Small intestine (tissue), 16 donors: ENCODE results near the gene PLXDC2. TPM values are rescaled to one million over a fixed set of nuclear protein-coding genes. Genes with fewer than 3 reads are reported as not detected.
"Not testable (repeated sequence)": the region's sequence is repeated elsewhere in the genome, so short reads cannot be mapped to it uniquely, and the experiment has no call there.

Experiments
- DNase-seq, 2 donors: peaks; one replicate each; pipeline versions ENCODE4 v3.0.0 to v3.0.0-alpha.2; 2013
- FAIRE-seq: peaks from 2 replicates; lab custom pipeline; 2012; peaks lifted over from hg19 to GRCh38; lab: Jason Lieb, UNC
- H3K27ac ChIP-seq, 3 donors: one replicate each; pipeline ENCODE4 v1.5.1; 2013; ENCODE audit warnings: low read length in 2 of 3, mild to moderate bottlenecking in 2 of 3, control low read depth in 1 of 3, inconsistent platforms in 1 of 3, low read depth in 1 of 3, moderate library complexity in 1 of 3
- H3K27me3 ChIP-seq, 3 donors: one replicate each; pipeline ENCODE4 v1.6.1; 2013; ENCODE audit warnings: low read length in 3 of 3, inconsistent platforms in 1 of 3; ENCODE audit not compliant: control insufficient read depth in 3 of 3, insufficient read depth in 3 of 3
- H3K36me3 ChIP-seq, 3 donors: one replicate each; pipeline ENCODE4 v1.6.1; 2013; ENCODE audit warnings: low read length in 3 of 3, inconsistent platforms in 1 of 3, low read depth in 1 of 3, mild to moderate bottlenecking in 1 of 3, moderate library complexity in 1 of 3; ENCODE audit not compliant: control insufficient read depth in 3 of 3, insufficient read depth in 2 of 3
- H3K4me1 ChIP-seq, 3 donors: one replicate each; pipeline ENCODE4 v1.6.1; 2013; ENCODE audit warnings: low read length in 2 of 3, inconsistent platforms in 1 of 3, low read depth in 1 of 3, mild to moderate bottlenecking in 1 of 3, moderate library complexity in 1 of 3; ENCODE audit not compliant: control insufficient read depth in 3 of 3, insufficient read depth in 2 of 3
- H3K4me3 ChIP-seq, 3 donors: one replicate each; pipeline ENCODE4 v1.5.1; 2013; ENCODE audit warnings: low read length in 3 of 3, control low read depth in 1 of 3, inconsistent platforms in 1 of 3, low read depth in 1 of 3, mild to moderate bottlenecking in 1 of 3, moderate library complexity in 1 of 3
- H3K9me3 ChIP-seq, 2 donors: one replicate each; pipeline ENCODE4 v1.6.1; 2013; ENCODE audit warnings: low read depth in 1 of 2, low read length in 1 of 2; ENCODE audit not compliant: control insufficient read depth in 2 of 2, insufficient read depth in 1 of 2
- WGBS, 3 donors: extraction: QIAGEN DNeasy Blood & Tissue Kit; methylation state at CpG; one replicate each; pipeline ENCODE4 v1.1.7; 2013; 5-methylcytosine and 5-hydroxymethylcytosine counted together
- long read RNA-seq, 10 donors: transcript quantifications; one replicate each; lab custom pipeline, GENCODE V29; 2026
- polyA plus RNA-seq, 4 donors: library from polyadenylated mRNA; stranded (reverse) in 3 of 4; unstranded in 1 of 4; fragments of 200-250 nt in 3 of 4; fragments of 120-200 nt in 1 of 4; gene quantifications; one replicate each; pipeline versions ENCODE4 v1.2.1 to v1.2.3, GENCODE V29; 2013
- donor health status: healthy with polysubstance abuse.
- donor health status: control.
- donor health status: control.
- donor health status: Bipolar disorder and iron deficiency.
- donor health status: healthy.

PLXDC2 gene
- 10 to 100 TPM in 1 of 4 donors, 1 to 10 TPM in 1, under 1 TPM in 2; 0.81 to 18.3 (median 3.4) TPM for polyA plus RNA-seq
- long read RNA-seq, donor 1, full-length matches to known transcripts: 3 of 3 reads
- long read RNA-seq, donor 1, partial matches to known transcripts: 0 of 3 reads
- long read RNA-seq, donor 1, other reads (novel, unspliced or antisense): 0 of 3 reads
- long read RNA-seq, donor 2: 0 reads
- long read RNA-seq, donor 3: 0 reads
- long read RNA-seq, donor 4: 0 reads
- long read RNA-seq, donor 5: 0 reads
- long read RNA-seq, donor 6, full-length matches to known transcripts: 1 of 1 reads
- long read RNA-seq, donor 6, partial matches to known transcripts: 0 of 1 reads
- long read RNA-seq, donor 6, other reads (novel, unspliced or antisense): 0 of 1 reads
- long read RNA-seq, donor 7: 0 reads
- long read RNA-seq, donor 8: 0 reads
- long read RNA-seq, donor 9: 0 reads
- long read RNA-seq, donor 10, full-length matches to known transcripts: 3 of 3 reads
- long read RNA-seq, donor 10, partial matches to known transcripts: 0 of 3 reads
- long read RNA-seq, donor 10, other reads (novel, unspliced or antisense): 0 of 3 reads

DNA sequence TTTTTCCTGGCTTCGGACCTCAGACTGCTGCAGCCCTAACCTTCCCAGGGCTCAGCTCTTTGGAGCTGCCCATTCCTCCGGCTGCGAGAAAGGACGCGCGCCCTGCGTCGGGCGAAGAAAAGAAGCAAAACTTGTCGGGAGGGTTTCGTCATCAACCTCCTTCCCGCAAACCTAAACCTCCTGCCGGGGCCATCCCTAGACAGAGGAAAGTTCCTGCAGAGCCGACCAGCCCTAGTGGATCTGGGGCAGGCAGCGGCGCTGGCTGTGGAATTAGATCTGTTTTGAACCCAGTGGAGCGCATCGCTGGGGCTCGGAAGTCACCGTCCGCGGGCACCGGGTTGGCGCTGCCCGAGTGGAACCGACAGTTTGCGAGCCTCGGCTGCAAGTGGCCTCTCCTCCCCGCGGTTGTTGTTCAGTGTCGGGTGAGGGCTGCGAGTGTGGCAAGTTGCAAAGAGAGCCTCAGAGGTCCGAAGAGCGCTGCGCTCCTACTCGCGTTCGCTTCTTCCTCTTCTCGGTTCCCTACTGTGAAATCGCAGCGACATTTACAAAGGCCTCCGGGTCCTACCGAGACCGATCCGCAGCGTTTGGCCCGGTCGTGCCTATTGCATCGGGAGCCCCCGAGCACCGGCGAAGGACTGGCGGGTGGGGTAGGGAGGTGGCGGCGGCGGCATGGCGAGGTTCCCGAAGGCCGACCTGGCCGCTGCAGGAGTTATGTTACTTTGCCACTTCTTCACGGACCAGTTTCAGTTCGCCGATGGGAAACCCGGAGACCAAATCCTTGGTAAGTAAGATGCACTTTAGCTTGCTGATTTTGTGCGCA, at the start of gene PLXDC2:
Gene PLXDC2 (plus strand): TSS at position 22 of the 820 bp plus-strand sequence.
- peaks cover 0 to 2% (median 2%) of the 10 kb centered on the region in 3 donors for H3K4me1 ChIP-seq
- 0 to 1% (median 1%) methylated on average over 65 of the region's 65 CpGs for WGBS, 3 donors
- FAIRE-seq (no peak), DNase-seq (peak; percentile 53 to 76)
- no peaks in the 10 kb centered on the region for H3K9me3 ChIP-seq
- H3K36me3 ChIP-seq: peaks cover 0 to 7% (median 0%) of the 10 kb centered on the region in 3 donors
- no peaks in the 10 kb centered on the region for H3K27me3 ChIP-seq
- peak within 1 kb of the TSS; percentile 52 to 91 (median 76) for H3K4me3 ChIP-seq
- H3K27ac ChIP-seq: peak within 1 kb of the TSS; percentile 30 to 87 (median 77)

DNA sequence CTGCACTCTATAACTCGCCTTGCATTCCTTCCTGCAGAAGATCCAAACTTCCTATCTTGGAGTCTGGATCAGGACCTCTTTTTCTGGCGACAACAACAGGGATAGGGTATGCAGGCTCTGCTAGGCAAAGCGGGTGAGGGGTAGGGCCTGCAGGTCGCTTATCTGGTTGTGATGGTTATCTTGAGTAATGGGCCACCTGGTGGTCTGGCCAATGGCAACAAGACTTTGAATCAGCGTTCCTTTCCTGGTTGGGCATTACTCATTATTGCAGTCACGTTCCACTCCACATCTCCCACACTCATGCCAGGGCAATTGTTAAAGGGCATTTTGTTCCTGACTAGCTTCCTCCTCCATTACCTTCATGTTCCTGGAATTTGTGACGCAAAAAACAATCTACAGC, 48.4 kb upstream of the PLXDC2 start:
- FAIRE-seq: no peak
- no peak overlapping the region for H3K4me3 ChIP-seq
- H3K27me3 ChIP-seq: no peaks in the 10 kb centered on the region
- H3K36me3 ChIP-seq: peaks cover 0 to 6% (median 0%) of the 10 kb centered on the region in 3 donors
- H3K27ac ChIP-seq: no peak overlapping the region
- H3K4me1 ChIP-seq: no peaks in the 10 kb centered on the region
- DNase-seq: no peak
- no peaks in the 10 kb centered on the region for H3K9me3 ChIP-seq
- WGBS, 3 donors: 77 to 80% (median 78%) methylated on average over 7 of the region's 7 CpGs

DNA sequence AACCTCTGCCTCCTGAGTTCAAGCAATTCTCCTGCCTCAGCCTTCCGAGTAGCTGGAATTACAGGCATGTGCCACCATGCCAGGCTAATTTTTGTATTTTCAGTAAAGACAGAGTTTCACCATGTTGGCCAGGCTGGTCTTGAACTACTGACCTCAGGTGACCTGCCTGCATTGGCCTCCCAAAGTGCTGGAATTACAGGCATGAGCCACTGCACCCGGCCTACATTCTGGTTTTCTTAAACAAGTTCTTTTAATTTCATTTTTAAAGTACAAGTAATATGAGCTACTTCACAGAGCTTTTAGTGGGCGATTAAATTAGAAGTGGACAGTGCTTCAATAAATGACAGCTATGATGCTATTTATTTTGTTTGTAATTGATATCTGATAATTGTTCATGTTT, 46.4 kb upstream of the PLXDC2 start:
- not testable (repeated sequence) for H3K36me3 ChIP-seq, FAIRE-seq, DNase-seq, H3K27me3 ChIP-seq, H3K4me1 ChIP-seq, H3K9me3 ChIP-seq, H3K4me3 ChIP-seq, H3K27ac ChIP-seq
- WGBS, 3 donors: 84 to 90% (median 86%) methylated on average over 3 of the region's 3 CpGs

DNA sequence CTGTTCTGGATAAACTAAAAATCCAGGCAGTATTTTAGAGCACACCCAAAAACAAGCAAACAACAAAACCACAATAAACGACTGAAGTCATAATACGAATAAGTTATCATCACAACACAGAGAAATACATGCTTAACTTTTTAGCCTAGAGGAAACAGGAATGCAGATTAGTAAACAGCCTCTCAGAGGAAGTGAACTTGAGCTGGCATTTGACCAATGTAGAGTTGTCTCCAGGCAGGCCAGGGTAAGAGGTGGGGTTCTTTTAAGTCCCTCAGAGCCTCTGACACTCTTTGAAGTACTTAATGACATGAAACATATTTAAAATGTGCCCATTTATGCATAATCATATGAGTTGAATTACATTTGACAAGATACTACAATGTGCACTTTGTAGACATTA, 43.3 kb upstream of the PLXDC2 start:
- Histone ChIP-seq H3K9me3 (no peaks in the 10 kb centered on the region), H3K4me1 (no peaks in the 10 kb centered on the region), H3K27me3 (no peaks in the 10 kb centered on the region), H3K4me3 (no peak overlapping the region), H3K36me3 (no peaks in the 10 kb centered on the region), H3K27ac (no peak overlapping the region)
- DNase-seq (no peak), FAIRE-seq (no peak)
- whole genome bisulfite sequencing, 3 donors: 65 to 83% (median 79%) methylated on average over 2 of the region's 2 CpGs

DNA sequence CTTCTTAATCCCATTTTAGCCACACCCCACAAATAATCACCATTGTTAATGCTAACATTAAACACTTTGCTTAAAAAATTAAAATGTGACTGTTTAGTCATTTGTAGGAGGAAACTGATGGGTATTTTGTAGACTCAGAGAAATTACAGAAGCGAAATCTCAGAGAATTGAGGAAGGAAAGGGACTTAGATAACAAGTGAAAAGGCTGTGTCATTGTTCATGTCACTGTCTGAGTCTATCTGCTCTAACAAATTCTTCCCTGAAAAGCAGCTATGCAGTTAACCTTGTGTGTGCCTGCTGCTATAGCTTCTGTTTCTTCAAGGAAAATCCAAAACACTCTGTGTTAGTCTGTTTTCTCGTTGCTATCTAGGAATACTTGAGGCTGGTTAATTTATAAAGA, 40.9 kb upstream of the PLXDC2 start:
- Histone ChIP-seq H3K9me3 (no peaks in the 10 kb centered on the region), H3K4me3 (no peak overlapping the region), H3K27me3 (no peaks in the 10 kb centered on the region), H3K4me1 (no peaks in the 10 kb centered on the region), H3K27ac (no peak overlapping the region), H3K36me3 (no peaks in the 10 kb centered on the region)
- FAIRE-seq (no peak), DNase-seq (no peak)
- WGBS, 3 donors: 70 to 81% (median 74%) methylated on average over 2 of the region's 2 CpGs

DNA sequence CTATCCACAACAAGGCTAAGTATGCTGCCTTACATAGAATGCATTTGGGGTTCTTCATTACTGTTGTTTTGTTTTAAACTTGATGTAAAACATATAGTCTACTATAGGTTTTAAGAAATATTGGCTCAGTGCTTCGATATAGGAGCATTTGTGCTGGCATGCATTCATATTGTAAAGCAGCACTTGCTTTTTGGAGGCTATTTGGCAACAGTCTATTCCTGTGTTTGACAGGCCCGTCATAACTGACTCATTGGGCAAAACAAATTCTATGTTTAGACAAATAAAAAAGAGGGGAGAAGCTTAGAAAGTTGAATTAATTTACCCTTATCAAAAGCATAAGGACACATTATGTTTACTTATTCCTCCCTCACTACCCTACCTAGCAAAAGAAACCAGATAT, 38.4 kb upstream of the PLXDC2 start:
- H3K9me3 ChIP-seq: no peaks in the 10 kb centered on the region
- no peak overlapping the region for H3K4me3 ChIP-seq
- FAIRE-seq (no peak), DNase-seq (no peak)
- no peaks in the 10 kb centered on the region for H3K27me3 ChIP-seq
- no peak overlapping the region for H3K27ac ChIP-seq
- WGBS, 3 donors: 51 to 64% (median 57%) methylated on average over 2 of the region's 2 CpGs
- no peaks in the 10 kb centered on the region for H3K4me1 ChIP-seq
- H3K36me3 ChIP-seq: no peaks in the 10 kb centered on the region

DNA sequence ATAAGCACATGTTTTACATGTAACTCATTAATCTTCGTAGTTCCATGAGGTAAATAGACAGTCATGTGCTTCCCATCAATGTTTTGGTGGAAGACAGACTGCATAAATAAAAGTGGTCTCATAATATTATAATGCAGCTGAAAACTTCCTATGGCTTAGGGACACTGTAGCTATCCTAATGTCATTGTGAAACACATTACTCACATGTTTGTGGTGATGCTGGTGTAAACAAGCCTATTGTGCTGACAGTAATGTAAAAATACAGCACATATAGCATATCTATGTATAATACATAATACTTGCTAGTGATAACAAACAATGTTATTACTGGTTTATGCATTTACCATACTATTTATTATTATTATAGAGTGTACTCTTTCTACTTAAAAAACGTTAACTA, 37.2 kb upstream of the PLXDC2 start:
- Histone ChIP-seq H3K4me3 (no peak overlapping the region), H3K27me3 (no peaks in the 10 kb centered on the region), H3K36me3 (no peaks in the 10 kb centered on the region), H3K27ac (no peak overlapping the region), H3K9me3 (no peaks in the 10 kb centered on the region), H3K4me1 (no peaks in the 10 kb centered on the region)
- WGBS, 3 donors: 64 to 82% (median 64%) methylated on average over 2 of the region's 2 CpGs
- DNase-seq: no peak
- FAIRE-seq: no peak

DNA sequence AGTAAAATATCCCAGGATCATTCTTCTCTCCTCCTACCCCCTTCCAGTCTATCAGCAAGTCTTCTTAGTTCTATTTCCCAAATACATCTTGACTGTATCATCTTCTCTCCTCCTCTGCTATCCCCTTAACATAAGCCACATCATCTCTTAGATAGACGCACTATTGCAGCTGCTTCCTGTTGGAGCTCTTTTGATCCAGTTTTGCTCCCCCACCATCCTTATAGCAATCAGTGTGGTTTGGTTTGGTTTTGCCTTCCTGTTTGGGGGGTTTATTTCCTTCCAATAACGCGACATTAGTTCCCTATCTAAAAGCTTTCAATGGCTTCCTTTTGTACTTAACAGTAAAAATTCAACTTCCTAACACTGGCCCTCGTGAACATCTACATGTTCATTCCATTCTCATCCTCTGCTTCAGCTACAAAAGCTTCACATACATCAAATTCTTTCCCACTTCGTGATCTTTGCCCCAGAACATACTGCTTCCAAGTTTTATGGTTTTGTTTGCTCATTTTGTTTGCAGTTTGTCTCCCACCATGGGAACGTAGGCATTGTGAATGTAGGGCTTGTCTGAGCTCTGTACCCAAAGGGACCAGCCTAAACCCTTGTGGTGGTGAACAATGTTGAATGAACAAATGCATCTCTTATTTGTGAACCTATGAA, 33.7 kb upstream of the PLXDC2 start:
- FAIRE-seq: no peak

More for the DNA sequence above, 33.7 kb upstream of the PLXDC2 start:
- 58 to 71% (median 58%) methylated on average over 6 of the region's 6 CpGs for WGBS, 3 donors
- no peaks in the 10 kb centered on the region for H3K9me3 ChIP-seq
- no peak overlapping the region for H3K4me3 ChIP-seq
- H3K4me1 ChIP-seq: no peaks in the 10 kb centered on the region
- H3K27ac ChIP-seq: no peak overlapping the region
- H3K36me3 ChIP-seq: no peaks in the 10 kb centered on the region
- H3K27me3 ChIP-seq: no peaks in the 10 kb centered on the region
- peak in 1 of 2 donors; percentile 6 for DNase-seq
